GM23338 (cell line): Measurements from ENCODE around the gene RAB20. TPM values are rescaled to one million over a fixed set of nuclear protein-coding genes. Genes with fewer than 3 reads are reported as not detected.
A peak's percentile ranks its signal among the peaks of the same experiment; 100 is the strongest.

ENCODE experiments used
- ATAC-seq: fragments of 200-7000 bp; cut with Tn5 transposase; 3 replicates; pipeline ENCODE4 v1.9.1; 2020
- DNase-seq: peaks from one replicate; pipeline ENCODE4 v3.0.0-alpha.2; 2015; ENCODE audit warnings: low spot score
- H2AFZ ChIP-seq: fragments of 200-600 bp; sonication (generic); 2 replicates; pipeline ENCODE4 v1.8.0; 2016; ENCODE audit warnings: antibody characterized with exemption, mild to moderate bottlenecking, moderate library complexity
- H3F3A ChIP-seq: fragments of 200-600 bp; sonication (generic); replicated peaks from 2 replicates; pipeline ENCODE4 v1.8.0; 2017; ENCODE audit warnings: antibody characterized with exemption, mixed run types, low read depth
- H3K27ac ChIP-seq: fragments of 200-600 bp; sonication (generic); 2 replicates; pipeline ENCODE4 v1.6.1; 2016; ENCODE audit warnings: low read depth
- H3K27me3 ChIP-seq: fragments of 200-600 bp; sonication (generic); 2 replicates; pipeline ENCODE4 v1.8.0; 2016; ENCODE audit warnings: mild to moderate bottlenecking, mixed run types, moderate library complexity; ENCODE audit not compliant: insufficient read depth
- H3K36me3 ChIP-seq: fragments of 200-600 bp; sonication (generic); 2 replicates; pipeline ENCODE4 v1.8.0; 2016; ENCODE audit warnings: mild to moderate bottlenecking; ENCODE audit not compliant: insufficient read depth
- H3K4me1 ChIP-seq: fragments of 200-600 bp; sonication (generic); 2 replicates; pipeline ENCODE4 v1.8.0; 2016; ENCODE audit warnings: mild to moderate bottlenecking, moderate library complexity; ENCODE audit not compliant: insufficient read depth
- H3K4me2 ChIP-seq: fragments of 200-600 bp; sonication (generic); 2 replicates; pipeline ENCODE4 v1.7.1; 2017; ENCODE audit warnings: mixed run types
- H3K4me3 ChIP-seq: fragments of 200-600 bp; sonication (generic); 2 replicates; pipeline ENCODE4 v1.6.1; 2016; ENCODE audit warnings: mixed run types
- H3K79me2 ChIP-seq: fragments of 200-600 bp; sonication (generic); replicated peaks from 2 replicates; pipeline ENCODE4 v1.8.0; 2017; ENCODE audit warnings: mild to moderate bottlenecking; ENCODE audit not compliant: insufficient read depth
- H3K9me2 ChIP-seq: fragments of 200-600 bp; sonication (generic); 2 replicates; pipeline ENCODE4 v1.8.0; 2017; ENCODE audit not compliant: insufficient read depth
- H4K20me1 ChIP-seq: fragments of 200-600 bp; sonication (generic); replicated peaks from 2 replicates; pipeline ENCODE4 v1.8.0; 2017; ENCODE audit warnings: mild to moderate bottlenecking; ENCODE audit not compliant: insufficient read depth
- H3K27ac Mint-ChIP-seq: 2 replicates; pipeline ENCODE4 v1.8.0; 2020; ENCODE audit warnings: inconsistent platforms, mild to moderate bottlenecking, moderate library complexity, mixed read lengths
- H3K27me3 Mint-ChIP-seq: 3 replicates; pipeline ENCODE4 v1.8.0; 2022; ENCODE audit warnings: low read depth, mild to moderate bottlenecking, moderate library complexity, mixed read lengths, inconsistent platforms; ENCODE audit not compliant: insufficient read depth, poor library complexity
- H3K36me3 Mint-ChIP-seq: 3 replicates; pipeline ENCODE4 v1.8.0; 2021; ENCODE audit warnings: low read depth, mild to moderate bottlenecking, inconsistent platforms, moderate library complexity, mixed read lengths
- H3K4me1 Mint-ChIP-seq: 3 replicates; pipeline ENCODE4 v1.8.0; 2020; ENCODE audit warnings: mild to moderate bottlenecking, inconsistent platforms, mixed read lengths
- H3K4me3 Mint-ChIP-seq: 3 replicates; pipeline ENCODE4 v1.8.0; 2021; ENCODE audit warnings: moderate library complexity, mild to moderate bottlenecking, inconsistent platforms, mixed read lengths
- H3K9me3 Mint-ChIP-seq: 3 replicates; pipeline ENCODE4 v1.8.0; 2020; ENCODE audit warnings: moderate library complexity, mild to moderate bottlenecking, inconsistent platforms, mixed read lengths
- CREB1 ChIP-seq: fragments of 250-450 bp; sonication (Bioruptor Pico); IDR thresholded peaks from 2 replicates; pipeline ENCODE4 v1.5.0; 2020; ENCODE audit warnings: low read depth, mild to moderate bottlenecking, moderate library complexity
- CTCF ChIP-seq, 2 experiments: fragments of 200-600 bp in 1 of 2; sonication (generic) in 1 of 2; conservative IDR thresholded peaks; 2 replicates each; pipeline versions ENCODE4 v1.5.1 to v1.6.1; 2016 to 2017; ENCODE audit warnings: antibody characterized with exemption in 2 of 2, low read depth in 2 of 2, mild to moderate bottlenecking in 2 of 2, moderate library complexity in 1 of 2
- ETS1 ChIP-seq: IDR thresholded peaks from 2 replicates; pipeline ENCODE4 v1.6.1; 2016; ENCODE audit warnings: antibody characterized with exemption
- EZH2 ChIP-seq: fragments of 200-600 bp; sonication (generic); IDR thresholded peaks from one replicate; pipeline ENCODE4 v1.8.0; 2017; ENCODE audit warnings: antibody characterized with exemption, mild to moderate bottlenecking, low read depth; ENCODE audit not compliant: unreplicated experiment
- EZH2phosphoT487 ChIP-seq: fragments of 200-600 bp; sonication (generic); IDR thresholded peaks from one replicate; pipeline ENCODE4 v1.8.1; 2018; ENCODE audit warnings: antibody characterized with exemption; ENCODE audit not compliant: unreplicated experiment
- JUNB ChIP-seq: IDR thresholded peaks from one replicate; pipeline ENCODE4 v1.6.1; 2016; ENCODE audit warnings: antibody characterized with exemption; ENCODE audit not compliant: unreplicated experiment
- NANOG ChIP-seq: IDR thresholded peaks from 2 replicates; pipeline ENCODE4 v1.6.1; 2016; ENCODE audit warnings: antibody characterized with exemption, borderline replicate concordance
- POLR2AphosphoS5 ChIP-seq: IDR thresholded peaks from 2 replicates; pipeline ENCODE4 v1.6.1; 2016; ENCODE audit warnings: antibody characterized with exemption, low read depth
- REST ChIP-seq: IDR thresholded peaks from one replicate; pipeline ENCODE4 v1.6.1; 2018; ENCODE audit warnings: antibody characterized with exemption; ENCODE audit not compliant: unreplicated experiment
- STAT1 ChIP-seq: IDR thresholded peaks from one replicate; pipeline ENCODE4 v1.6.1; 2016; ENCODE audit warnings: antibody characterized with exemption; ENCODE audit not compliant: unreplicated experiment
- ZNF114 ChIP-seq: fragments of 250-450 bp; sonication (Bioruptor Pico); IDR thresholded peaks from 2 replicates; pipeline ENCODE4 v1.5.0; 2020; ENCODE audit warnings: mild to moderate bottlenecking, moderate library complexity
- ZNF331 ChIP-seq: fragments of 250-450 bp; sonication (Bioruptor Pico); IDR thresholded peaks from 2 replicates; pipeline ENCODE4 v1.5.0; 2020; ENCODE audit warnings: low read depth, mild to moderate bottlenecking, moderate library complexity
- ZNF462 ChIP-seq: fragments of 250-450 bp; sonication (Bioruptor Pico); IDR thresholded peaks from 2 replicates; pipeline ENCODE4 v1.5.0; 2020; ENCODE audit warnings: mild to moderate bottlenecking, moderate library complexity
- polyA plus RNA-seq: library from polyadenylated mRNA; unstranded; fragments of >200 nt; fragmentation: Nextera tagmentation; extraction: Ambion mirVana; gene quantifications from 2 replicates; pipeline ENCODE4 v1.2.1, GENCODE V29; 2016
- total RNA-seq: library from RNA; depleted of rRNA; stranded (reverse); fragments of >200 nt; shearing (Covaris generic); gene quantifications from 2 replicates; pipeline ENCODE4 v1.2.3, GENCODE V29; 2014

The RAB20 gene
- total and polyA plus RNA-seq, 2 experiments from 2014 or later: 12.3 to 26.6 TPM

GRCh38 chr13:110536006-110536693, 25.4 kb downstream of the RAB20 start:
- H3K4me2 ChIP-seq: no peak overlapping the region
- H4K20me1 ChIP-seq: peaks cover 2% of the 10 kb centered on the region
- no peaks in the 10 kb centered on the region for H3F3A ChIP-seq
- H3K36me3 ChIP-seq: no peaks in the 10 kb centered on the region
- H3K4me1 ChIP-seq: peaks cover 10% of the 10 kb centered on the region
- H3K4me3 ChIP-seq: no peak overlapping the region
- peaks cover 2% of the 10 kb centered on the region for H3K27me3 Mint-ChIP-seq
- peaks cover 44% of the 10 kb centered on the region for H3K79me2 ChIP-seq
- TF ChIP-seq REST (no peak), ZNF462 (CRISPR knock-in tag) (no peak), POLR2AphosphoS5 (no peak), ZNF331 (CRISPR knock-in tag) (no peak), ETS1 (no peak), STAT1 (no peak), JUNB (no peak), EZH2phosphoT487 (no peak), CTCF (conservative IDR thresholded peaks at IDR 0.05; ENCODE audit: low read depth in 2 of 2) (no peak), NANOG (no peak), CREB1 (CRISPR knock-in tag) (no peak), ZNF114 (CRISPR knock-in tag) (no peak), EZH2 (no peak)
- H2AFZ ChIP-seq: no peak overlapping the region
- DNase-seq: no peak
- ATAC-seq: no peak
- H3K36me3 Mint-ChIP-seq: no peaks in the 10 kb centered on the region
- no peak overlapping the region for H3K4me3 Mint-ChIP-seq
- H3K9me3 Mint-ChIP-seq: no peaks in the 10 kb centered on the region
- no peaks in the 10 kb centered on the region for H3K27me3 ChIP-seq
- H3K9me2 ChIP-seq: no peaks in the 10 kb centered on the region
- H3K4me1 Mint-ChIP-seq: peaks cover 11% of the 10 kb centered on the region
- H3K27ac Mint-ChIP-seq: 0 out of 2 replicates have a peak overlapping the region, but pooled peaks have one; percentile 48
- H3K27ac ChIP-seq: no peak overlapping the region
